NT2/D1 (cell line): ENCODE results near the gene CAMTA1.

Experiments
- SUZ12 ChIP-seq: IDR thresholded peaks from 2 replicates; pipeline ENCODE4 v1.6.1; 2011; ENCODE audit not compliant: insufficient read length, insufficient read depth; ENCODE audit errors: extremely low read depth
- ZNF274 ChIP-seq: IDR thresholded peaks from 2 replicates; pipeline ENCODE4 v1.6.1; 2011; ENCODE audit warnings: mild to moderate bottlenecking, low read depth, low read length

GRCh38 chr1:6854166-6854565, 68.9 kb downstream of the CAMTA1 start:
- TF ChIP-seq SUZ12, result no peak
- no peak for TF ChIP-seq ZNF274
